HEK293T (cell line): ENCODE data around the gene KCTD11.

Source experiments
- CTCF ChIA-PET: fragments of 350-600 bp; formaldehyde crosslinking; extraction: SDS; loops from one replicate; lab custom pipeline; 2021; ENCODE audit warnings: antibody characterized with exemption, inconsistent platforms; lab: Yijun Ruan, JAX
- POLR2A ChIA-PET: fragments of 350-600 bp; formaldehyde crosslinking; extraction: SDS; loops from one replicate; lab custom pipeline; 2020; ENCODE audit warnings: antibody characterized with exemption, inconsistent platforms; lab: Yijun Ruan, JAX
- DNase-seq: peaks from one replicate; pipeline ENCODE4 v3.0.0; 2012; ENCODE audit warnings: mixed read lengths; ENCODE audit errors: extremely low spot score
- ARNT ChIP-seq: fragments of 450-650 bp; IDR thresholded peaks from 2 replicates; pipeline ENCODE4 v1.6.1; 2017; ENCODE audit warnings: mild to moderate bottlenecking
- BHLHE40 ChIP-seq: fragments of 450-650 bp; IDR thresholded peaks from 2 replicates; pipeline ENCODE4 v1.6.1; 2016; ENCODE audit warnings: mild to moderate bottlenecking, moderate library complexity, borderline replicate concordance
- CTBP1 ChIP-seq: fragments of 450-650 bp; IDR thresholded peaks from 2 replicates; pipeline ENCODE4 v1.6.1; 2016; ENCODE audit warnings: borderline replicate concordance
- ELF4 ChIP-seq: fragments of 450-650 bp; IDR thresholded peaks from 2 replicates; pipeline ENCODE4 v1.6.1; 2017; ENCODE audit warnings: antibody characterized with exemption
- FOXA1 ChIP-seq: fragments of 450-650 bp; IDR thresholded peaks from 2 replicates; pipeline ENCODE4 v1.6.1; 2016; ENCODE audit warnings: mild to moderate bottlenecking
- FOXK2 ChIP-seq: fragments of 450-650 bp; IDR thresholded peaks from 2 replicates; pipeline ENCODE4 v1.6.1; 2016; ENCODE audit warnings: mild to moderate bottlenecking
- FOXM1 ChIP-seq: fragments of 450-650 bp; IDR thresholded peaks from 2 replicates; pipeline ENCODE4 v1.6.1; 2017; ENCODE audit warnings: mild to moderate bottlenecking, borderline replicate concordance
- HDGF ChIP-seq: fragments of 450-650 bp; IDR thresholded peaks from 2 replicates; pipeline ENCODE4 v1.6.1; 2017; ENCODE audit warnings: antibody characterized with exemption, borderline replicate concordance
- L3MBTL2 ChIP-seq: fragments of 450-650 bp; conservative IDR thresholded peaks from 2 replicates; pipeline ENCODE4 v1.6.1; 2016; ENCODE audit warnings: mild to moderate bottlenecking
- LEF1 ChIP-seq: fragments of 450-650 bp; IDR thresholded peaks from 2 replicates; pipeline ENCODE4 v1.6.1; 2017; ENCODE audit warnings: mild to moderate bottlenecking, borderline replicate concordance
- NFRKB ChIP-seq: fragments of 450-650 bp; IDR thresholded peaks from 2 replicates; pipeline ENCODE4 v1.6.1; 2016; ENCODE audit warnings: mild to moderate bottlenecking, moderate library complexity
- SP1 ChIP-seq: fragments of 450-650 bp; IDR thresholded peaks from 2 replicates; pipeline ENCODE4 v1.6.1; 2017
- SUZ12 ChIP-seq: fragments of 450-650 bp; IDR thresholded peaks from 2 replicates; pipeline ENCODE4 v1.6.1; 2016; ENCODE audit warnings: mild to moderate bottlenecking
- TARDBP ChIP-seq: fragments of 450-650 bp; IDR thresholded peaks from 2 replicates; pipeline ENCODE4 v1.6.1; 2016
- ZNF384 ChIP-seq: fragments of 450-650 bp; IDR thresholded peaks from 2 replicates; pipeline ENCODE4 v1.6.1; 2016
- TF ChIP-seq, protein P1 (sequence below): fragments of 450-650 bp; IDR thresholded peaks from 2 replicates; pipeline ENCODE4 v1.6.1; 2016

Gene KCTD11

DNA sequence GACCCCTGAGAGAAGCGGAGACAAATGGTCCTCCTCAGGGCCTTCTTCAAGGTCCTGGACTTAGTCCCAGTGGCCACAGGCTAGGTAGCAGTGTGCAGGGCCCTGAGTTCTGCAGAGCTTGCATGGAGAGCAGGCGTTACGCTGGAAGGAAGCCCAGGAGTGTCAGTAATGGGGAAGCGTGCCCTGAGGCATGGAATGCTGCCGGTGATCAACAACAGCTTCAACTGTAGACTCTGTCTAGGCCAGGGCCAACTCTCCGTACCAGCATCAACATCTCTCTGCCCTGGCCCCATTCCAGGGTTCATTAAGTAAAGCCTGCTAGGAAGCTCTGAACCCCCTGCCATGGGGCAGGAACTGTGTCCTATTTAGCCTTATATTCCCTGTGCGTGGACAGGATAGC lies 28.4 kb downstream of the KCTD11 start:
- POLR2A ChIA-PET = no interaction called here
- no peak for TF ChIP-seq ZNF384
- TF ChIP-seq, protein P1, sequence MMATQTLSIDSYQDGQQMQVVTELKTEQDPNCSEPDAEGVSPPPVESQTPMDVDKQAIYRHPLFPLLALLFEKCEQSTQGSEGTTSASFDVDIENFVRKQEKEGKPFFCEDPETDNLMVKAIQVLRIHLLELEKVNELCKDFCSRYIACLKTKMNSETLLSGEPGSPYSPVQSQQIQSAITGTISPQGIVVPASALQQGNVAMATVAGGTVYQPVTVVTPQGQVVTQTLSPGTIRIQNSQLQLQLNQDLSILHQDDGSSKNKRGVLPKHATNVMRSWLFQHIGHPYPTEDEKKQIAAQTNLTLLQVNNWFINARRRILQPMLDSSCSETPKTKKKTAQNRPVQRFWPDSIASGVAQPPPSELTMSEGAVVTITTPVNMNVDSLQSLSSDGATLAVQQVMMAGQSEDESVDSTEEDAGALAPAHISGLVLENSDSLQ = no peak
- no peak for TF ChIP-seq FOXK2
- no peak for TF ChIP-seq SP1
- TF ChIP-seq FOXM1 = no peak
- TF ChIP-seq ELF4 = no peak
- TF ChIP-seq SUZ12 = no peak
- no peak for TF ChIP-seq HDGF
- TF ChIP-seq BHLHE40 = no peak
- TF ChIP-seq NFRKB = no peak
- TF ChIP-seq ARNT = no peak
- TF ChIP-seq LEF1 = no peak
- TF ChIP-seq TARDBP = no peak
- TF ChIP-seq L3MBTL2 = no peak
- CTCF ChIA-PET = no interaction called here
- no peak for DNase-seq

DNA sequence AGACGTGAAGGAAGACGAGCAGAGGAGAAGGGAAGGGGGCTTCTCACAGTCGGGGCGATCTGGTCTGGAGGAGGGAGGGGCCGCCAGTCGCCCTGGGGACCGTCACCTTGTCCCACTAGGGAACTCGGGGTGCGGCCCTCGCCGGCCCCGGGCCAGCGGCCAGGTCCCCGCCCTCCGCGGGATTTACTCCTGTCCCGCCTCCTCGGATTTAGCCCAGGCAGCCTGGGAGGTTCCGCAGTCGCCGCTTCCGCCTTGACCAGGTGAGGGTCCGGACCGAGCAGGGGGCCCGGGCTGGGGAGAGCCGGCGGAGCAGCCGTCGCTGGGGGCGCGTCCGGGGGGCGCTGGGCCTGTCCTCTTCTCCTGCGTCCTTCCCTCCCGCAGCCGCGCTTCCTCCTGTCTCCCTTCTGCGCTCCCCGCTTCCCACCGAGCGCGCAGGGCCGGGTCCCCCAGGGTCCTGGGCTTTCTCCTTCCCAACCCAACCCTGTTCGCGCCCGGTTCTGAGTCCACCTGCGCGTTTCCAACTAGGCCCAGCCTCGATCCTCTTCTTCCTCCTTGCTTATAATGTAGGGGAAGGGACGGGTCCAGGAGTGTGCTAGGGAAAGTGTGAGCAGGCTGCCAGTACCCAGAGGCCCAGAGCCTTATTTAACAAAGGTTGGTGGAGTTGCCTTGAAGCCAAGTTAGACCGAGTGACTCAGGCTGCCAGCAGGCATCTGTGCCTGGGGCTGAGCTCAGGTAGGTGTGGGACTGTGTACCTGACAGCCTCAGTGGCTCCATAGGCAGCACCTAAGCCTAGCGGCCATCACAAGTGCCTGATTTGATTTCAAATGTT lies 29.1 kb downstream of the KCTD11 start, which contains the start of gene TNK1:
Gene TNK1 (plus strand): TSS at position 235 of the 829 bp plus-strand sequence. CDS start 1,838 bp downstream, outside the sequence.
- ChIA-PET CTCF (no interaction called here), POLR2A (interaction anchor here (1.1 kb wide), 1 partner anchor 10 kb away, joined by 3 read pairs; no protein-coding TSS in a partner anchor)
- TF ChIP-seq, protein P1 = no peak
- TF ChIP-seq HDGF (no peak), SP1 (no peak)
- DNase-seq = no peak

- CTCF ChIA-PET = no interaction called here
- POLR2A ChIA-PET = no interaction called here
- TF ChIP-seq FOXA1 (no peak), ZNF384 (no peak), CTBP1 (no peak), TARDBP (no peak), SP1 (no peak), HDGF (no peak), NFRKB (no peak), ARNT (no peak), FOXM1 (no peak), SUZ12 (no peak), L3MBTL2 (no peak), LEF1 (no peak), BHLHE40 (no peak), FOXK2 (no peak), ELF4 (no peak)
- TF ChIP-seq, protein P1 = no peak
- DNase-seq = no peak
Observed at GRCh38 chr17:7382901-7383300, 30.9 kb downstream of the KCTD11 start.

DNA sequence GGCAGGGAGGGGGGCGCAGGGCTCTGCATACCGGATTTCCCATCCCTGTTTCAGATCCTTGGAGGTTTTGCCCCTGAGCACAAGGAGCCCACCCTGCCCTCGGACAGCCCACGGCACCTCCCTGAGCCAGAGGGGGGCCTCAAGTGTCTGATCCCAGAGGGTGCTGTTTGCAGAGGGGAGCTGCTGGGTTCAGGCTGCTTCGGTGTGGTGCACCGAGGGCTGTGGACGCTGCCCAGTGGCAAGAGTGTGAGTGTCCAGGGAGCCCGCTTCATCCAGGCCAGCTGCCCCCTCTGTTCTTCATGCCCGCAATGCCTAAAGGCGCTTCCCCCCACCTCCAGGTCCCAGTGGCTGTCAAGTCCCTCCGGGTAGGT lies 31.4 kb downstream of the KCTD11 start:
- DNase-seq = no peak
- ChIA-PET CTCF (no interaction called here), POLR2A (no interaction called here)
- TF ChIP-seq ZNF384 (no peak), ELF4 (no peak), SP1 (no peak), L3MBTL2 (no peak)

GRCh38 chr17:7383742-7384488 lies 32.0 kb downstream of the KCTD11 start:
- no peak for TF ChIP-seq L3MBTL2
- TF ChIP-seq FOXA1 = no peak
- ChIA-PET POLR2A (no interaction called here), CTCF (no interaction called here)
- no peak for DNase-seq

DNA sequence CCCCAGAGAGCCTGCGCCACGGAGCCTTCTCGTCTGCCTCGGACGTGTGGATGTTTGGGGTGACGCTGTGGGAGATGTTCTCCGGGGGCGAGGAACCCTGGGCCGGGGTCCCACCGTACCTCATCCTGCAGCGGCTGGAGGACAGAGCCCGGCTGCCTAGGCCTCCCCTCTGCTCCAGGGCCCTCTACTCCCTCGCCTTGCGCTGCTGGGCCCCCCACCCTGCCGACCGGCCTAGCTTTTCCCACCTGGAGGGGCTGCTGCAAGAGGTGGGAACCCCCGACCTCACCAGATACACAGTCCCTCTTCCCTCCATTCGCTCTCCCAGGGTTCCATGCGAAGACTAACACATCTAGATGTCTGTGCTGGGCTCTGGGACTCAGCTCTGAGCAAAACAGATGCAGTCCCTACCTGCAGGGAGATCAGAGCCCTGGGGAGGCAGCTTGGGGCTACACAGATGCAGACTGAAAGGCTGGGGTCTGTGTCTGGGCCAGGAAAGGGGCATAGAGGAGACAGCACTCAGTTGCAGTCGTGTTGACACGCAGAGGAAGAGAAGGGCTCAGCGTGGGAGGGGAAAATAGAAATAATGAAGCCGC lies 32.6 kb downstream of the KCTD11 start:
- ChIA-PET POLR2A (interaction anchor here (1.2 kb wide), 1 partner anchor 20 kb away, joined by 3 read pairs; the partner anchor contains the start of gene TMEM256), CTCF (no interaction called here)
- TF ChIP-seq FOXK2 = no peak
- no peak for TF ChIP-seq SUZ12
- no peak for TF ChIP-seq CTBP1
- TF ChIP-seq SP1 = no peak
- TF ChIP-seq LEF1 = no peak
- TF ChIP-seq BHLHE40 = no peak
- TF ChIP-seq ARNT = no peak
- TF ChIP-seq NFRKB = no peak
- no peak for TF ChIP-seq TARDBP
- TF ChIP-seq ELF4 = no peak
- no peak for TF ChIP-seq HDGF
- no peak for TF ChIP-seq FOXM1
- no peak for TF ChIP-seq ZNF384
- no peak for DNase-seq
